Esophagus squamous epithelium (tissue), 4 donors: ENCODE measurements around the gene RAD9A.

Source experiments
- CTCF ChIP-seq, 6 experiments: fragments of 450-650 bp in 4 of 6; fragments of 200-600 bp in 2 of 6; sonication (generic) in 2 of 6; IDR thresholded peaks; one replicate each; pipeline ENCODE4 v1.5.1; 2016 to 2019; ENCODE audit warnings: antibody characterized with exemption in 6 of 6, mild to moderate bottlenecking in 4 of 6, moderate library complexity in 4 of 6
- POLR2A ChIP-seq, 4 donors: fragments of 450-650 bp; IDR thresholded peaks; one replicate each; pipeline ENCODE4 v1.6.1; 2017; ENCODE audit warnings: antibody characterized with exemption in 4 of 4, mild to moderate bottlenecking in 4 of 4, moderate library complexity in 3 of 4

- TF ChIP-seq POLR2A (IDR thresholded peaks at IDR 0.05): no peak
- no peak for TF ChIP-seq CTCF (IDR thresholded peaks at IDR 0.05)
Measured at GRCh38 chr11:67397536-67397935, 5.8 kb downstream of the RAD9A start.
